8988T (cell line): ENCODE data around the gene PCNX4.

Experiments
- DNase-seq: peaks from one replicate; pipeline ENCODE4 v3.0.0; 2011

PCNX4 gene

GRCh38 chr14:60210703-60211102 is 119.0 kb downstream of the PCNX4 start:
- no peak for DNase-seq

- no peak for DNase-seq
Measured at GRCh38 chr14:60211153-60211552, 119.4 kb downstream of the PCNX4 start.

- DNase-seq = no peak
Measured at GRCh38 chr14:60212503-60213371, 121.0 kb downstream of the PCNX4 start.

- DNase-seq = no peak
Measured at GRCh38 chr14:60214003-60214402, 122.3 kb downstream of the PCNX4 start.

- no peak for DNase-seq
Measured at GRCh38 chr14:60214415-60215126, 122.8 kb downstream of the PCNX4 start.

GRCh38 chr14:60215127-60215444 is 123.4 kb downstream of the PCNX4 start:
- no peak for DNase-seq

GRCh38 chr14:60215520-60216420 is 124.0 kb downstream of the PCNX4 start:
- no peak for DNase-seq

- no peak for DNase-seq
Measured at GRCh38 chr14:60217713-60218112, 126.0 kb downstream of the PCNX4 start.
